GM23338 (cell line): ENCODE data around the gene RASEF. TPM values are rescaled to one million over a fixed set of nuclear protein-coding genes. Genes with fewer than 3 reads are reported as not detected.

ENCODE experiments used
- ATAC-seq: fragments of 200-7000 bp; cut with Tn5 transposase; 3 replicates; pipeline ENCODE4 v1.9.1; 2020
- DNase-seq: peaks from one replicate; pipeline ENCODE4 v3.0.0-alpha.2; 2015; ENCODE audit warnings: low spot score
- H2AFZ ChIP-seq: fragments of 200-600 bp; sonication (generic); 2 replicates; pipeline ENCODE4 v1.8.0; 2016; ENCODE audit warnings: antibody characterized with exemption, mild to moderate bottlenecking, moderate library complexity
- H3F3A ChIP-seq: fragments of 200-600 bp; sonication (generic); replicated peaks from 2 replicates; pipeline ENCODE4 v1.8.0; 2017; ENCODE audit warnings: antibody characterized with exemption, mixed run types, low read depth
- H3K27ac ChIP-seq: fragments of 200-600 bp; sonication (generic); 2 replicates; pipeline ENCODE4 v1.6.1; 2016; ENCODE audit warnings: low read depth
- H3K27me3 ChIP-seq: fragments of 200-600 bp; sonication (generic); 2 replicates; pipeline ENCODE4 v1.8.0; 2016; ENCODE audit warnings: mild to moderate bottlenecking, mixed run types, moderate library complexity; ENCODE audit not compliant: insufficient read depth
- H3K36me3 ChIP-seq: fragments of 200-600 bp; sonication (generic); 2 replicates; pipeline ENCODE4 v1.8.0; 2016; ENCODE audit warnings: mild to moderate bottlenecking; ENCODE audit not compliant: insufficient read depth
- H3K4me1 ChIP-seq: fragments of 200-600 bp; sonication (generic); 2 replicates; pipeline ENCODE4 v1.8.0; 2016; ENCODE audit warnings: mild to moderate bottlenecking, moderate library complexity; ENCODE audit not compliant: insufficient read depth
- H3K4me2 ChIP-seq: fragments of 200-600 bp; sonication (generic); 2 replicates; pipeline ENCODE4 v1.7.1; 2017; ENCODE audit warnings: mixed run types
- H3K4me3 ChIP-seq: fragments of 200-600 bp; sonication (generic); 2 replicates; pipeline ENCODE4 v1.6.1; 2016; ENCODE audit warnings: mixed run types
- H3K79me2 ChIP-seq: fragments of 200-600 bp; sonication (generic); replicated peaks from 2 replicates; pipeline ENCODE4 v1.8.0; 2017; ENCODE audit warnings: mild to moderate bottlenecking; ENCODE audit not compliant: insufficient read depth
- H3K9me2 ChIP-seq: fragments of 200-600 bp; sonication (generic); 2 replicates; pipeline ENCODE4 v1.8.0; 2017; ENCODE audit not compliant: insufficient read depth
- H4K20me1 ChIP-seq: fragments of 200-600 bp; sonication (generic); replicated peaks from 2 replicates; pipeline ENCODE4 v1.8.0; 2017; ENCODE audit warnings: mild to moderate bottlenecking; ENCODE audit not compliant: insufficient read depth
- H3K27ac Mint-ChIP-seq: 2 replicates; pipeline ENCODE4 v1.8.0; 2020; ENCODE audit warnings: inconsistent platforms, mild to moderate bottlenecking, moderate library complexity, mixed read lengths
- H3K27me3 Mint-ChIP-seq: 3 replicates; pipeline ENCODE4 v1.8.0; 2022; ENCODE audit warnings: low read depth, mild to moderate bottlenecking, moderate library complexity, mixed read lengths, inconsistent platforms; ENCODE audit not compliant: insufficient read depth, poor library complexity
- H3K36me3 Mint-ChIP-seq: 3 replicates; pipeline ENCODE4 v1.8.0; 2021; ENCODE audit warnings: low read depth, mild to moderate bottlenecking, inconsistent platforms, moderate library complexity, mixed read lengths
- H3K4me1 Mint-ChIP-seq: 3 replicates; pipeline ENCODE4 v1.8.0; 2020; ENCODE audit warnings: mild to moderate bottlenecking, inconsistent platforms, mixed read lengths
- H3K4me3 Mint-ChIP-seq: 3 replicates; pipeline ENCODE4 v1.8.0; 2021; ENCODE audit warnings: moderate library complexity, mild to moderate bottlenecking, inconsistent platforms, mixed read lengths
- H3K9me3 Mint-ChIP-seq: 3 replicates; pipeline ENCODE4 v1.8.0; 2020; ENCODE audit warnings: moderate library complexity, mild to moderate bottlenecking, inconsistent platforms, mixed read lengths
- CREB1 ChIP-seq: fragments of 250-450 bp; sonication (Bioruptor Pico); IDR thresholded peaks from 2 replicates; pipeline ENCODE4 v1.5.0; 2020; ENCODE audit warnings: low read depth, mild to moderate bottlenecking, moderate library complexity
- EZH2phosphoT487 ChIP-seq: fragments of 200-600 bp; sonication (generic); IDR thresholded peaks from one replicate; pipeline ENCODE4 v1.8.1; 2018; ENCODE audit warnings: antibody characterized with exemption; ENCODE audit not compliant: unreplicated experiment
- JUNB ChIP-seq: IDR thresholded peaks from one replicate; pipeline ENCODE4 v1.6.1; 2016; ENCODE audit warnings: antibody characterized with exemption; ENCODE audit not compliant: unreplicated experiment
- NANOG ChIP-seq: IDR thresholded peaks from 2 replicates; pipeline ENCODE4 v1.6.1; 2016; ENCODE audit warnings: antibody characterized with exemption, borderline replicate concordance
- POLR2AphosphoS5 ChIP-seq: IDR thresholded peaks from 2 replicates; pipeline ENCODE4 v1.6.1; 2016; ENCODE audit warnings: antibody characterized with exemption, low read depth
- ZNF114 ChIP-seq: fragments of 250-450 bp; sonication (Bioruptor Pico); IDR thresholded peaks from 2 replicates; pipeline ENCODE4 v1.5.0; 2020; ENCODE audit warnings: mild to moderate bottlenecking, moderate library complexity
- ZNF331 ChIP-seq: fragments of 250-450 bp; sonication (Bioruptor Pico); IDR thresholded peaks from 2 replicates; pipeline ENCODE4 v1.5.0; 2020; ENCODE audit warnings: low read depth, mild to moderate bottlenecking, moderate library complexity
- polyA plus RNA-seq: library from polyadenylated mRNA; unstranded; fragments of >200 nt; fragmentation: Nextera tagmentation; extraction: Ambion mirVana; gene quantifications from 2 replicates; pipeline ENCODE4 v1.2.1, GENCODE V29; 2016
- total RNA-seq: library from RNA; depleted of rRNA; stranded (reverse); fragments of >200 nt; shearing (Covaris generic); gene quantifications from 2 replicates; pipeline ENCODE4 v1.2.3, GENCODE V29; 2014
- TF ChIP-seq, protein P1 (sequence below): fragments of 250-450 bp; sonication (Bioruptor Pico); IDR thresholded peaks from 2 replicates; pipeline ENCODE4 v1.5.0; 2020; ENCODE audit warnings: mild to moderate bottlenecking, moderate library complexity
- TF ChIP-seq, protein P2 (sequence below): IDR thresholded peaks from one replicate; pipeline ENCODE4 v1.6.1; 2018; ENCODE audit warnings: antibody characterized with exemption; ENCODE audit not compliant: unreplicated experiment
- TF ChIP-seq, protein P3 (sequence below), 2 experiments: fragments of 200-600 bp in 1 of 2; sonication (generic) in 1 of 2; conservative IDR thresholded peaks; 2 replicates each; pipeline versions ENCODE4 v1.5.1 to v1.6.1; 2016 to 2017; ENCODE audit warnings: antibody characterized with exemption in 2 of 2, low read depth in 2 of 2, mild to moderate bottlenecking in 2 of 2, moderate library complexity in 1 of 2
- TF ChIP-seq, protein P4 (sequence below): IDR thresholded peaks from 2 replicates; pipeline ENCODE4 v1.6.1; 2016; ENCODE audit warnings: antibody characterized with exemption

The RASEF gene
- total and polyA plus RNA-seq, 2 experiments from 2014 or later, result 3.6 to 10.4 TPM

DNA sequence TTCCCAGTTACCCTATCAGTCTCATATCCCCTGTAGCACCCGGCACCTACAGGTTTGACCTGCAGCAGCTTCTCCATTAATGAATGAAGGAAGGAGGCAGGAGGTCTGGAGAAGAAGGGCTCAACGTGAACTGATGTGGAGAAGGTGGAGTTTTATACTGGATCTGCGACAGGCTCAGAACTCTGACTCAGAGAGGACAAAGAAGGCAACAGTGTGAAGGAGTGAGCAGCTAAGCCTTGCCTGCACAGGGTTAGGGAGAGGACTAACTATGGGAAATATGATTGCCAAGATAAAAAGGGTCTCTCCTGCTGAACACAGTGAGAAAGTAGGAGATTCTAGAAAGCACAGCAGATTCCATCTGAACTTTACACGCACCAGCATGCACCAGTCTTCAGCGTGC is 23.6 kb downstream of the RASEF start:
- H3K36me3 ChIP-seq, result no peaks in the 10 kb centered on the region
- no peaks in the 10 kb centered on the region for H3K79me2 ChIP-seq
- no peak overlapping the region for H3K27ac Mint-ChIP-seq
- H3K27me3 Mint-ChIP-seq, result no peaks in the 10 kb centered on the region
- H4K20me1 ChIP-seq, result no peaks in the 10 kb centered on the region
- no peak overlapping the region for H3K27ac ChIP-seq
- H3K9me3 Mint-ChIP-seq, result peaks cover 9% of the 10 kb centered on the region; the same call in 2 of the 3 replicates
- TF ChIP-seq, protein P1, sequence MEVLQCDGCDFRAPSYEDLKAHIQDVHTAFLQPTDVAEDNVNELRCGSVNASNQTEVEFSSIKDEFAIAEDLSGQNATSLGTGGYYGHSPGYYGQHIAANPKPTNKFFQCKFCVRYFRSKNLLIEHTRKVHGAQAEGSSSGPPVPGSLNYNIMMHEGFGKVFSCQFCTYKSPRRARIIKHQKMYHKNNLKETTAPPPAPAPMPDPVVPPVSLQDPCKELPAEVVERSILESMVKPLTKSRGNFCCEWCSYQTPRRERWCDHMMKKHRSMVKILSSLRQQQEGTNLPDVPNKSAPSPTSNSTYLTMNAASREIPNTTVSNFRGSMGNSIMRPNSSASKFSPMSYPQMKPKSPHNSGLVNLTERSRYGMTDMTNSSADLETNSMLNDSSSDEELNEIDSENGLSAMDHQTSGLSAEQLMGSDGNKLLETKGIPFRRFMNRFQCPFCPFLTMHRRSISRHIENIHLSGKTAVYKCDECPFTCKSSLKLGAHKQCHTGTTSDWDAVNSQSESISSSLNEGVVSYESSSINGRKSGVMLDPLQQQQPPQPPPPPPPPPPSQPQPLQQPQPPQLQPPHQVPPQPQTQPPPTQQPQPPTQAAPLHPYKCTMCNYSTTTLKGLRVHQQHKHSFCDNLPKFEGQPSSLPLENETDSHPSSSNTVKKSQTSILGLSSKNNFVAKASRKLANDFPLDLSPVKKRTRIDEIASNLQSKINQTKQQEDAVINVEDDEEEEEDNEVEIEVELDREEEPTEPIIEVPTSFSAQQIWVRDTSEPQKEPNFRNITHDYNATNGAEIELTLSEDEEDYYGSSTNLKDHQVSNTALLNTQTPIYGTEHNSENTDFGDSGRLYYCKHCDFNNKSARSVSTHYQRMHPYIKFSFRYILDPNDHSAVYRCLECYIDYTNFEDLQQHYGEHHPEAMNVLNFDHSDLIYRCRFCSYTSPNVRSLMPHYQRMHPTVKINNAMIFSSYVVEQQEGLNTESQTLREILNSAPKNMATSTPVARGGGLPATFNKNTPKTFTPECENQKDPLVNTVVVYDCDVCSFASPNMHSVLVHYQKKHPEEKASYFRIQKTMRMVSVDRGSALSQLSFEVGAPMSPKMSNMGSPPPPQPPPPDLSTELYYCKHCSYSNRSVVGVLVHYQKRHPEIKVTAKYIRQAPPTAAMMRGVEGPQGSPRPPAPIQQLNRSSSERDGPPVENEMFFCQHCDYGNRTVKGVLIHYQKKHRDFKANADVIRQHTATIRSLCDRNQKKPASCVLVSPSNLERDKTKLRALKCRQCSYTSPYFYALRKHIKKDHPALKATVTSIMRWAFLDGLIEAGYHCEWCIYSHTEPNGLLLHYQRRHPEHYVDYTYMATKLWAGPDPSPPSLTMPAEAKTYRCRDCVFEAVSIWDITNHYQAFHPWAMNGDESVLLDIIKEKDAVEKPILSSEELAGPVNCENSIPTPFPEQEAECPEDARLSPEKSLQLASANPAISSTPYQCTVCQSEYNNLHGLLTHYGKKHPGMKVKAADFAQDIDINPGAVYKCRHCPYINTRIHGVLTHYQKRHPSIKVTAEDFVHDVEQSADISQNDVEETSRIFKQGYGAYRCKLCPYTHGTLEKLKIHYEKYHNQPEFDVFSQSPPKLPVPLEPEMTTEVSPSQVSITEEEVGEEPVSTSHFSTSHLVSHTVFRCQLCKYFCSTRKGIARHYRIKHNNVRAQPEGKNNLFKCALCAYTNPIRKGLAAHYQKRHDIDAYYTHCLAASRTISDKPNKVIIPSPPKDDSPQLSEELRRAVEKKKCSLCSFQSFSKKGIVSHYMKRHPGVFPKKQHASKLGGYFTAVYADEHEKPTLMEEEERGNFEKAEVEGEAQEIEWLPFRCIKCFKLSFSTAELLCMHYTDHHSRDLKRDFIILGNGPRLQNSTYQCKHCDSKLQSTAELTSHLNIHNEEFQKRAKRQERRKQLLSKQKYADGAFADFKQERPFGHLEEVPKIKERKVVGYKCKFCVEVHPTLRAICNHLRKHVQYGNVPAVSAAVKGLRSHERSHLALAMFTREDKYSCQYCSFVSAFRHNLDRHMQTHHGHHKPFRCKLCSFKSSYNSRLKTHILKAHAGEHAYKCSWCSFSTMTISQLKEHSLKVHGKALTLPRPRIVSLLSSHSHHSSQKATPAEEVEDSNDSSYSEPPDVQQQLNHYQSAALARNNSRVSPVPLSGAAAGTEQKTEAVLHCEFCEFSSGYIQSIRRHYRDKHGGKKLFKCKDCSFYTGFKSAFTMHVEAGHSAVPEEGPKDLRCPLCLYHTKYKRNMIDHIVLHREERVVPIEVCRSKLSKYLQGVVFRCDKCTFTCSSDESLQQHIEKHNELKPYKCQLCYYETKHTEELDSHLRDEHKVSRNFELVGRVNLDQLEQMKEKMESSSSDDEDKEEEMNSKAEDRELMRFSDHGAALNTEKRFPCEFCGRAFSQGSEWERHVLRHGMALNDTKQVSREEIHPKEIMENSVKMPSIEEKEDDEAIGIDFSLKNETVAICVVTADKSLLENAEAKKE (CRISPR knock-in tag), result no peak
- TF ChIP-seq EZH2phosphoT487 (no peak), CREB1 (no peak), POLR2AphosphoS5 (no peak), JUNB (no peak), ZNF114 (CRISPR knock-in tag) (no peak), NANOG (no peak), ZNF331 (no peak)
- TF ChIP-seq, protein P2, sequence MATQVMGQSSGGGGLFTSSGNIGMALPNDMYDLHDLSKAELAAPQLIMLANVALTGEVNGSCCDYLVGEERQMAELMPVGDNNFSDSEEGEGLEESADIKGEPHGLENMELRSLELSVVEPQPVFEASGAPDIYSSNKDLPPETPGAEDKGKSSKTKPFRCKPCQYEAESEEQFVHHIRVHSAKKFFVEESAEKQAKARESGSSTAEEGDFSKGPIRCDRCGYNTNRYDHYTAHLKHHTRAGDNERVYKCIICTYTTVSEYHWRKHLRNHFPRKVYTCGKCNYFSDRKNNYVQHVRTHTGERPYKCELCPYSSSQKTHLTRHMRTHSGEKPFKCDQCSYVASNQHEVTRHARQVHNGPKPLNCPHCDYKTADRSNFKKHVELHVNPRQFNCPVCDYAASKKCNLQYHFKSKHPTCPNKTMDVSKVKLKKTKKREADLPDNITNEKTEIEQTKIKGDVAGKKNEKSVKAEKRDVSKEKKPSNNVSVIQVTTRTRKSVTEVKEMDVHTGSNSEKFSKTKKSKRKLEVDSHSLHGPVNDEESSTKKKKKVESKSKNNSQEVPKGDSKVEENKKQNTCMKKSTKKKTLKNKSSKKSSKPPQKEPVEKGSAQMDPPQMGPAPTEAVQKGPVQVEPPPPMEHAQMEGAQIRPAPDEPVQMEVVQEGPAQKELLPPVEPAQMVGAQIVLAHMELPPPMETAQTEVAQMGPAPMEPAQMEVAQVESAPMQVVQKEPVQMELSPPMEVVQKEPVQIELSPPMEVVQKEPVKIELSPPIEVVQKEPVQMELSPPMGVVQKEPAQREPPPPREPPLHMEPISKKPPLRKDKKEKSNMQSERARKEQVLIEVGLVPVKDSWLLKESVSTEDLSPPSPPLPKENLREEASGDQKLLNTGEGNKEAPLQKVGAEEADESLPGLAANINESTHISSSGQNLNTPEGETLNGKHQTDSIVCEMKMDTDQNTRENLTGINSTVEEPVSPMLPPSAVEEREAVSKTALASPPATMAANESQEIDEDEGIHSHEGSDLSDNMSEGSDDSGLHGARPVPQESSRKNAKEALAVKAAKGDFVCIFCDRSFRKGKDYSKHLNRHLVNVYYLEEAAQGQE, result no peak
- TF ChIP-seq, protein P3, sequence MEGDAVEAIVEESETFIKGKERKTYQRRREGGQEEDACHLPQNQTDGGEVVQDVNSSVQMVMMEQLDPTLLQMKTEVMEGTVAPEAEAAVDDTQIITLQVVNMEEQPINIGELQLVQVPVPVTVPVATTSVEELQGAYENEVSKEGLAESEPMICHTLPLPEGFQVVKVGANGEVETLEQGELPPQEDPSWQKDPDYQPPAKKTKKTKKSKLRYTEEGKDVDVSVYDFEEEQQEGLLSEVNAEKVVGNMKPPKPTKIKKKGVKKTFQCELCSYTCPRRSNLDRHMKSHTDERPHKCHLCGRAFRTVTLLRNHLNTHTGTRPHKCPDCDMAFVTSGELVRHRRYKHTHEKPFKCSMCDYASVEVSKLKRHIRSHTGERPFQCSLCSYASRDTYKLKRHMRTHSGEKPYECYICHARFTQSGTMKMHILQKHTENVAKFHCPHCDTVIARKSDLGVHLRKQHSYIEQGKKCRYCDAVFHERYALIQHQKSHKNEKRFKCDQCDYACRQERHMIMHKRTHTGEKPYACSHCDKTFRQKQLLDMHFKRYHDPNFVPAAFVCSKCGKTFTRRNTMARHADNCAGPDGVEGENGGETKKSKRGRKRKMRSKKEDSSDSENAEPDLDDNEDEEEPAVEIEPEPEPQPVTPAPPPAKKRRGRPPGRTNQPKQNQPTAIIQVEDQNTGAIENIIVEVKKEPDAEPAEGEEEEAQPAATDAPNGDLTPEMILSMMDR (conservative IDR thresholded peaks at IDR 0.05; ENCODE audit: low read depth in 2 of 2), result no peak
- TF ChIP-seq, protein P4, sequence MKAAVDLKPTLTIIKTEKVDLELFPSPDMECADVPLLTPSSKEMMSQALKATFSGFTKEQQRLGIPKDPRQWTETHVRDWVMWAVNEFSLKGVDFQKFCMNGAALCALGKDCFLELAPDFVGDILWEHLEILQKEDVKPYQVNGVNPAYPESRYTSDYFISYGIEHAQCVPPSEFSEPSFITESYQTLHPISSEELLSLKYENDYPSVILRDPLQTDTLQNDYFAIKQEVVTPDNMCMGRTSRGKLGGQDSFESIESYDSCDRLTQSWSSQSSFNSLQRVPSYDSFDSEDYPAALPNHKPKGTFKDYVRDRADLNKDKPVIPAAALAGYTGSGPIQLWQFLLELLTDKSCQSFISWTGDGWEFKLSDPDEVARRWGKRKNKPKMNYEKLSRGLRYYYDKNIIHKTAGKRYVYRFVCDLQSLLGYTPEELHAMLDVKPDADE, result no peak
- no peaks in the 10 kb centered on the region for H3K36me3 Mint-ChIP-seq
- no peak overlapping the region for H2AFZ ChIP-seq
- no peak overlapping the region for H3K4me2 ChIP-seq
- ATAC-seq (no peak), DNase-seq (no peak)
- no peaks in the 10 kb centered on the region for H3K9me2 ChIP-seq
- H3K4me3 Mint-ChIP-seq, result no peak overlapping the region
- H3K4me1 Mint-ChIP-seq, result peaks cover 10% of the 10 kb centered on the region; the same call in 2 of the 3 replicates
- H3F3A ChIP-seq, result no peaks in the 10 kb centered on the region
- no peaks in the 10 kb centered on the region for H3K27me3 ChIP-seq
- peaks cover 8% of the 10 kb centered on the region for H3K4me1 ChIP-seq
- no peak overlapping the region for H3K4me3 ChIP-seq
